DND-41 (cell line): ENCODE results near the gene KAT6B.

Source experiments
- ATAC-seq: fragments of 200-7000 bp; cut with Tn5 transposase; 3 replicates; pipeline ENCODE4 v1.9.1; 2021; ENCODE audit warnings: low read depth; ENCODE audit not compliant: insufficient read depth
- DNase-seq: peaks from one replicate; pipeline ENCODE4 v3.0.0-alpha.2; 2020
- H2AFZ ChIP-seq: 2 replicates; pipeline ENCODE4 v1.6.0; 2012; ENCODE audit warnings: low read depth, low read length
- H3K27ac ChIP-seq: 2 replicates; pipeline ENCODE4 v1.5.1; 2012; ENCODE audit warnings: low read length, inconsistent platforms
- H3K27me3 ChIP-seq: fragments of 200-600 bp; sonication (generic); 2 replicates; pipeline ENCODE4 v1.6.0; 2012; ENCODE audit warnings: low read length, mild to moderate bottlenecking, inconsistent platforms; ENCODE audit not compliant: insufficient read depth, poor library complexity
- H3K36me3 ChIP-seq: 2 replicates; pipeline ENCODE4 v1.5.1; 2012; ENCODE audit warnings: low read length, inconsistent platforms; ENCODE audit not compliant: insufficient read depth
- H3K4me1 ChIP-seq: 2 replicates; pipeline ENCODE4 v1.5.1; 2012; ENCODE audit warnings: mild to moderate bottlenecking, low read length; ENCODE audit not compliant: insufficient read depth
- H3K4me2 ChIP-seq: 2 replicates; pipeline ENCODE4 v1.6.0; 2012; ENCODE audit warnings: mild to moderate bottlenecking, moderate library complexity, low read length, inconsistent platforms; ENCODE audit not compliant: insufficient read depth
- H3K4me3 ChIP-seq, 2 experiments: fragments of 200-600 bp in 1 of 2; shearing (Covaris generic) in 1 of 2; 2 replicates each; pipeline ENCODE4 v1.5.1; 2012 to 2016; ENCODE audit warnings: inconsistent platforms in 2 of 2, low read length in 2 of 2, mild to moderate bottlenecking in 2 of 2, low read depth in 1 of 2, moderate library complexity in 1 of 2
- H3K79me2 ChIP-seq: 2 replicates; pipeline ENCODE4 v1.6.0; 2012; ENCODE audit warnings: low read length, inconsistent platforms; ENCODE audit not compliant: insufficient read depth
- H3K9ac ChIP-seq: 2 replicates; pipeline ENCODE4 v1.6.0; 2012; ENCODE audit warnings: low read depth, mild to moderate bottlenecking, inconsistent platforms, low read length, moderate library complexity
- H3K9me3 ChIP-seq: 2 replicates; pipeline ENCODE4 v1.5.1; 2012; ENCODE audit warnings: low read length, moderate library complexity, mild to moderate bottlenecking, inconsistent platforms; ENCODE audit not compliant: insufficient read depth, severe bottlenecking
- H4K20me1 ChIP-seq: 2 replicates; pipeline ENCODE4 v1.6.0; 2012; ENCODE audit warnings: low read length; ENCODE audit not compliant: insufficient read depth
- EZH2 ChIP-seq: IDR thresholded peaks from 3 replicates; pipeline ENCODE4 v1.6.1; 2012; ENCODE audit warnings: borderline replicate concordance, low read depth, mild to moderate bottlenecking, moderate library complexity, low read length, inconsistent platforms; ENCODE audit not compliant: severe bottlenecking
- TF ChIP-seq, protein P1 (sequence below): IDR thresholded peaks from 2 replicates; pipeline ENCODE4 v1.5.1; 2012; ENCODE audit warnings: borderline replicate concordance, low read length, moderate library complexity, mild to moderate bottlenecking; ENCODE audit not compliant: poor library complexity, severe bottlenecking; ENCODE audit errors: extremely low read depth

KAT6B gene

DNA sequence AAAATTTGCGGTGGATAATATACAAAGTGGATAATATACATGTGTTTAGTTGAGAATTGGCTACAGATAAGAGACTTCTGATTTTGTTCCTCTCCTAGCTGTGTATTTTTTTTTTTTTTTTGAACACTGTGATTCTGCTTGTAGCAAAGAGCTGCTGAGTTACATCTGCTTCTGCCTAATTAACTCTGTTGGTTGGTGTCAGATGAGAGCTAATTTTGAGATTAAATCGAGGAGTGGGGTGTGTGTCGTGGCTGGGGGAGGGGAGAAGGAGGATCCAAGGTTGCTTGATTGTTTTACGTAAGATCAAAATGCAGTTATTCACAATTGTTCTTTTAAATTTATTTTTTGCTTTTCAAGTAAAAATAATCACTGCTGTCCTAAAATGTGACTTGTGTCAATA lies 11.3 kb downstream of the KAT6B start:
- Histone ChIP-seq H3K9me3 (no peaks in the 10 kb centered on the region), H4K20me1 (no peaks in the 10 kb centered on the region; the same call in 1 of the 2 replicates), H2AFZ (no peak overlapping the region), H3K27ac (no peak overlapping the region), H3K4me1 (no peaks in the 10 kb centered on the region), H3K36me3 (peaks cover 9% of the 10 kb centered on the region), H3K79me2 (peaks cover 49% of the 10 kb centered on the region), H3K4me3 (no peak overlapping the region), H3K9ac (no peak overlapping the region), H3K27me3 (no peaks in the 10 kb centered on the region), H3K4me2 (no peak overlapping the region)
- ATAC-seq (no peak), DNase-seq (no peak)
- TF ChIP-seq, protein P1, sequence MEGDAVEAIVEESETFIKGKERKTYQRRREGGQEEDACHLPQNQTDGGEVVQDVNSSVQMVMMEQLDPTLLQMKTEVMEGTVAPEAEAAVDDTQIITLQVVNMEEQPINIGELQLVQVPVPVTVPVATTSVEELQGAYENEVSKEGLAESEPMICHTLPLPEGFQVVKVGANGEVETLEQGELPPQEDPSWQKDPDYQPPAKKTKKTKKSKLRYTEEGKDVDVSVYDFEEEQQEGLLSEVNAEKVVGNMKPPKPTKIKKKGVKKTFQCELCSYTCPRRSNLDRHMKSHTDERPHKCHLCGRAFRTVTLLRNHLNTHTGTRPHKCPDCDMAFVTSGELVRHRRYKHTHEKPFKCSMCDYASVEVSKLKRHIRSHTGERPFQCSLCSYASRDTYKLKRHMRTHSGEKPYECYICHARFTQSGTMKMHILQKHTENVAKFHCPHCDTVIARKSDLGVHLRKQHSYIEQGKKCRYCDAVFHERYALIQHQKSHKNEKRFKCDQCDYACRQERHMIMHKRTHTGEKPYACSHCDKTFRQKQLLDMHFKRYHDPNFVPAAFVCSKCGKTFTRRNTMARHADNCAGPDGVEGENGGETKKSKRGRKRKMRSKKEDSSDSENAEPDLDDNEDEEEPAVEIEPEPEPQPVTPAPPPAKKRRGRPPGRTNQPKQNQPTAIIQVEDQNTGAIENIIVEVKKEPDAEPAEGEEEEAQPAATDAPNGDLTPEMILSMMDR, result no peak
- no peak for TF ChIP-seq EZH2

DNA sequence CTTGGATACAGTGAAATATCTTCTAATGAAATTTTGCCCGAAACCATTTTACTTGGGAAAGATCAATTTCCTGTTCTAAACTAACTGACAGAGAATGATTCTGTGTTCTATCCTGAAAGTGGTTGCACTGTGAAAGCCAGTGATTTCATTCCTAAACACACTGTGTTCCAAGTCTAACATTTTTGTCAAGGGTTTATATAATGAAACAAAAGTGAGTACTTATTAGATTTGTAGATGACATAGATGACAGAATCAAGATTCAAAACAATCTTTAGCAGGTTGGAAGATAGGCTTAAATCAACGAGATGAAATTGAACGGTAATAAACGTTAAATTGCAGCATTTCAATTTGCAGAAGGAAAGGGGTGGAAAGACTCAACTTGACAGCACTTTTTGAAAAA lies 13.3 kb downstream of the KAT6B start:
- no peak for ATAC-seq

DNA sequence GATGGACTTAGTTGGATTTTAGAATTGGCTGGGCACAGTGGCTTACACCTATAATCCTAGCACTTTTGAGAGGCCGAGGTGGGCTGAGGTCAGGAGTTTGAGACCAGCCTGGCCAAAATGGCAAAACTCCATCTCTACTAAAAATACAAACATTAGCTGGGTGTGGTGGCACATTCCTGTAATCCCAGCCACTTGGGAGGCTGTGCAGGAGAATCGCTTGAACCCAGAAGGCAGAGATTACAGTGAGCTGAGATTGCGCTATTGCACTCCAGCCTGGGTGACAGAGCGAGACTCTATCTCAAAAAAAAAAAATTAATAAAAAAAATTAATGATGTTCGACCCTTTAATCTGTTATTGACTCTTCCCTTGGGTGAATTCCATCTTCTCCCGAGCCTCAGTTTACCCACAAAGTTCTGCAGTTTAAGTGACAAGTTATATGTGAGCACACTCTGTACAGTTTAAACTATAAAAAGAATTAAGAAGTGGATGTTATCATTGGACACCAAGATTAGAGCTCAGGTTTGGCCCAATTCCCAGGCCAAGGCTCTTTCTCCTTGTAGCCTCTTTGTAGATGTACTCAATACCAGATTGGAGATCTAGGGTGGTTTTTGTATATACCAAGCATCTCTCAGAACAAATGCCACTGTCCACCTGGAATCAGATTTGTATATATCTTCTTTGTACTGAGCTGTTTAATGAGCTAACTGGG lies 15.0 kb downstream of the KAT6B start:
- Histone ChIP-seq H2AFZ (no peak overlapping the region), H4K20me1 (no peaks in the 10 kb centered on the region), H3K9me3 (no peaks in the 10 kb centered on the region), H3K4me3 (no peak overlapping the region), H3K4me1 (no peaks in the 10 kb centered on the region), H3K27ac (no peak overlapping the region), H3K79me2 (peaks cover 32% of the 10 kb centered on the region; the same call in 1 of the 2 replicates), H3K27me3 (no peaks in the 10 kb centered on the region), H3K4me2 (no peak overlapping the region), H3K9ac (no peak overlapping the region), H3K36me3 (peaks cover 14% of the 10 kb centered on the region)
- ATAC-seq, result no peak
- TF ChIP-seq, protein P1, result no peak
- no peak for TF ChIP-seq EZH2
- no peak for DNase-seq

More for the DNA sequence above, 13.3 kb downstream of the KAT6B start:
- no peak for DNase-seq
- Histone ChIP-seq H3K9ac (no peak overlapping the region), H3K27me3 (no peaks in the 10 kb centered on the region), H3K27ac (no peak overlapping the region), H3K9me3 (no peaks in the 10 kb centered on the region), H2AFZ (no peak overlapping the region), H4K20me1 (no peaks in the 10 kb centered on the region; the same call in 1 of the 2 replicates), H3K4me1 (no peaks in the 10 kb centered on the region), H3K4me3 (no peak overlapping the region), H3K4me2 (no peak overlapping the region), H3K36me3 (peaks cover 18% of the 10 kb centered on the region), H3K79me2 (peaks cover 40% of the 10 kb centered on the region)
- no peak for TF ChIP-seq EZH2

DNA sequence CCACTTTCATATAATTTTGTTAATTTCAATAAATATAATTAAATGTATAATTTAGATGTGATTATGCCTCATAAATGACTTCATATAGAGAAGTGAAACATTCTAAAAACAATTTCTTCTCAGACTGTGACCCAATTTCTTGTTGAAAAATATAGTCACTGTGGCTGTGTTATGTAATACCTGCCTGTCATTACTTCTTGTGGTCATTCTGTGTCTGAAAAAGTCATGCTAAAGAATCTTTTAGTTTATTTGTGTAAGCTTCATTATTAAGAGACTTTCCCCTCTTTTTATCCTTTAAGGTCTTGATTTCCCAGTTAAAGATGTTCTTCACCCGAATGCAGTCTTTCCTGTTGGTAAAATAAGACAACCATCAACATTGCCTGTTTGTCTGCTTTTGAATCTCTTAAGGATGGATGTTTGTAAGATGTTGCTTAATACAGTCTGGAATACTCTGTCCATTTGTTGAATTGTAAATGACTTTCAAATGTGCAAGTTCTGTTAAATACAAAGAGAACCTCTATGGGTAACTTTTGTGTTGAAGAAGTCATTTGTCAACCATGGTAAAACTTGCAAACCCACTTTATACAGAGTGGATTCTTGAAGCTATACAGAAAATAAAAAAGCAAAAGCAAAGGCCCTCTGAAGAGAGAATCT lies 16.0 kb downstream of the KAT6B start:
- Histone ChIP-seq H3K4me2 (no peak overlapping the region), H3K9ac (no peak overlapping the region), H4K20me1 (no peaks in the 10 kb centered on the region), H3K36me3 (peaks cover 14% of the 10 kb centered on the region), H2AFZ (no peak overlapping the region), H3K27me3 (no peaks in the 10 kb centered on the region), H3K4me1 (no peaks in the 10 kb centered on the region), H3K79me2 (peaks cover 24% of the 10 kb centered on the region; the same call in 1 of the 2 replicates), H3K4me3 (no peak overlapping the region), H3K9me3 (no peaks in the 10 kb centered on the region), H3K27ac (no peak overlapping the region)
- DNase-seq, result no peak
- no peak for ATAC-seq
- no peak for TF ChIP-seq EZH2
- TF ChIP-seq, protein P1, result no peak
